Purkinje cell (primary cell): ENCODE results near the gene SPATA1. TPM values are rescaled to one million over a fixed set of nuclear protein-coding genes. Genes with fewer than 3 reads are reported as not detected.

ENCODE experiments used
- polyA plus RNA-seq: library from polyadenylated mRNA; unstranded; fragments of >200 nt; fragmentation: Nextera tagmentation; gene quantifications from 2 replicates; pipeline ENCODE4 v1.2.1, GENCODE V29; 2014

Gene SPATA1
- 0.41 TPM in 1 of 2 replicates, not detected in the other for polyA plus RNA-seq

GRCh38 chr1:84506002-84506728, at the start of gene SPATA1, which contains the start of gene GNG5:
SPATA1 (plus strand) TSS chr1:84506386; CDS start chr1:84516360, 9,974 bp downstream.
GNG5 (minus strand) TSS chr1:84506581; CDS start chr1:84506091, 490 bp downstream.

GRCh38 chr1:84478876-84479868, 27.0 kb upstream of the SPATA1 start, which contains the start of gene RPF1:
RPF1 (plus strand) TSS chr1:84479266; CDS start chr1:84479282, 16 bp downstream.

GRCh38 chr1:84573967-84574842, 68.0 kb downstream of the SPATA1 start, which contains the start of gene CTBS:
CTBS (minus strand) TSS chr1:84574440; CDS start chr1:84574415, 25 bp downstream.

Other genes starting within 250 kb of the SPATA1 start
- gene SAMD13, start 204.7 kb upstream of the SPATA1 start, polyA plus RNA-seq: 0.84 and 1.0 TPM in 2 replicates
- gene DNASE2B, start 107.9 kb upstream of the SPATA1 start, polyA plus RNA-seq: 3.1 TPM in 1 of 2 replicates, not detected in the other
- 27.1 and 34.0 TPM in 2 replicates for gene RPF1, start 27.1 kb upstream of the SPATA1 start, polyA plus RNA-seq
- 43.3 and 44.1 TPM in 2 replicates for gene GNG5, start 195 bp downstream of the SPATA1 start, polyA plus RNA-seq
- gene CTBS, start 68.1 kb downstream of the SPATA1 start, polyA plus RNA-seq: 4.1 and 7.0 TPM in 2 replicates
- 34.4 and 45.4 TPM in 2 replicates for gene SSX2IP, start 184.1 kb downstream of the SPATA1 start, polyA plus RNA-seq